ENCODE data around the gene DMRTA2. TPM values are rescaled to one million over a fixed set of nuclear protein-coding genes. Genes with fewer than 3 reads are reported as not detected.

DMRTA2 gene
- under 1 TPM in 2 of 6 experiments, not detected in 4; 0.05 to 0.08 TPM for total RNA-seq (2021; fragmentation: NEBNext Ultra II Directional; extraction: Animal tissue kit (Norgen Biotek cat#: 25700))
- long read RNA-seq = 0 reads

GRCh38 chr1:50422946-50423669 is at the start of gene DMRTA2:
Gene DMRTA2, minus strand, starts transcription at chr1:50423443. Its CDS starts 1,907 bp downstream, at chr1:50421536.
- peaks cover 83% of the 10 kb centered on the region for H3K27me3 Mint-ChIP-seq (ENCODE audit: insufficient read depth)
- H3K27ac Mint-ChIP-seq = peak within 1 kb of the TSS; percentile 11; the same call in 1 of the 2 replicates
- H3K4me3 Mint-ChIP-seq = peak within 1 kb of the TSS; percentile 88
- TF ChIP-seq, protein P1, sequence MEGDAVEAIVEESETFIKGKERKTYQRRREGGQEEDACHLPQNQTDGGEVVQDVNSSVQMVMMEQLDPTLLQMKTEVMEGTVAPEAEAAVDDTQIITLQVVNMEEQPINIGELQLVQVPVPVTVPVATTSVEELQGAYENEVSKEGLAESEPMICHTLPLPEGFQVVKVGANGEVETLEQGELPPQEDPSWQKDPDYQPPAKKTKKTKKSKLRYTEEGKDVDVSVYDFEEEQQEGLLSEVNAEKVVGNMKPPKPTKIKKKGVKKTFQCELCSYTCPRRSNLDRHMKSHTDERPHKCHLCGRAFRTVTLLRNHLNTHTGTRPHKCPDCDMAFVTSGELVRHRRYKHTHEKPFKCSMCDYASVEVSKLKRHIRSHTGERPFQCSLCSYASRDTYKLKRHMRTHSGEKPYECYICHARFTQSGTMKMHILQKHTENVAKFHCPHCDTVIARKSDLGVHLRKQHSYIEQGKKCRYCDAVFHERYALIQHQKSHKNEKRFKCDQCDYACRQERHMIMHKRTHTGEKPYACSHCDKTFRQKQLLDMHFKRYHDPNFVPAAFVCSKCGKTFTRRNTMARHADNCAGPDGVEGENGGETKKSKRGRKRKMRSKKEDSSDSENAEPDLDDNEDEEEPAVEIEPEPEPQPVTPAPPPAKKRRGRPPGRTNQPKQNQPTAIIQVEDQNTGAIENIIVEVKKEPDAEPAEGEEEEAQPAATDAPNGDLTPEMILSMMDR (IDR thresholded peaks at IDR 0.05) = no peak
- peaks cover 5% of the 10 kb centered on the region; the same call in 1 of the 2 replicates for H3K9me3 Mint-ChIP-seq
- peaks cover 41% of the 10 kb centered on the region for H3K4me1 Mint-ChIP-seq (ENCODE audit: low read depth)
- no peak for DNase-seq
- H3K36me3 Mint-ChIP-seq (ENCODE audit: low read depth) = no peaks in the 10 kb centered on the region; the same call in 1 of the 2 replicates

GRCh38 chr1:50471967-50472366 is 48.7 kb upstream of the DMRTA2 start:
- no peak overlapping the region for H3K4me3 Mint-ChIP-seq
- H3K4me1 Mint-ChIP-seq (ENCODE audit: low read depth) = peaks cover 10% of the 10 kb centered on the region
- H3K9me3 Mint-ChIP-seq = no peaks in the 10 kb centered on the region
- H3K36me3 Mint-ChIP-seq (ENCODE audit: low read depth) = no peaks in the 10 kb centered on the region
- TF ChIP-seq, protein P1 (IDR thresholded peaks at IDR 0.05) = no peak
- H3K27me3 Mint-ChIP-seq (ENCODE audit: insufficient read depth) = no peaks in the 10 kb centered on the region
- no peak overlapping the region for H3K27ac Mint-ChIP-seq
- DNase-seq = no peak

- no peaks in the 10 kb centered on the region for H3K27me3 Mint-ChIP-seq (ENCODE audit: insufficient read depth)
- no peaks in the 10 kb centered on the region for H3K9me3 Mint-ChIP-seq
- no peak overlapping the region for H3K4me3 Mint-ChIP-seq
- no peak overlapping the region for H3K27ac Mint-ChIP-seq
- H3K4me1 Mint-ChIP-seq (ENCODE audit: low read depth) = no peaks in the 10 kb centered on the region
- no peak for DNase-seq
- TF ChIP-seq, protein P1 (IDR thresholded peaks at IDR 0.05) = no peak
- no peaks in the 10 kb centered on the region for H3K36me3 Mint-ChIP-seq (ENCODE audit: low read depth)
These were observed 39.7 kb upstream of the DMRTA2 start for GRCh38 chr1:50462964-50463363.

DNA sequence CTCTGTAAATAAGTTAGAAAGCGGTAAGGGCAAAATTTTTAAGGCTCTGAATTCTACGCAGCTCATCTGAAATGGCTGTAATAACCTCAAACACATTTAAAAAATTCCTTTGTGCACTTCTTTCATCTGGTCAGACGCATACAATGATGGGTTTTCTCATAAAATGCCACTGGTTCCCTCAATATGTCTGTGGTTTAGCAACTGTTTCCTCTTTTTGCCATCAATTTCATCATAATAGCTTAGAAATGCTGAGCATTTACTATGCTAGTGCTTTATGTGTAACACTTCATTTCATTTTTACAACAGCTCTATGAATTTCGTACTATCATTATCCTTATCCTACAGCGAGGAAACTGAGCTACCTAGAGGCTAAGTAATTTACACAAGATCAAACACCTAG is 35.3 kb upstream of the DMRTA2 start:
- no peak overlapping the region for H3K27ac Mint-ChIP-seq

GRCh38 chr1:50454911-50455310 is 31.7 kb upstream of the DMRTA2 start:
- Mint-ChIP-seq H3K36me3 (ENCODE audit: low read depth) (no peaks in the 10 kb centered on the region), H3K9me3 (no peaks in the 10 kb centered on the region), H3K4me1 (ENCODE audit: low read depth) (peaks cover 14% of the 10 kb centered on the region; the same call in 1 of the 2 replicates), H3K27me3 (ENCODE audit: insufficient read depth) (no peaks in the 10 kb centered on the region; the same call in 1 of the 2 replicates), H3K27ac (no peak overlapping the region), H3K4me3 (no peak overlapping the region)
- TF ChIP-seq, protein P1 (IDR thresholded peaks at IDR 0.05) = no peak
- no peak for DNase-seq

More for the DNA sequence above, 35.3 kb upstream of the DMRTA2 start:
- no peak for DNase-seq
- Mint-ChIP-seq H3K27me3 (ENCODE audit: insufficient read depth) (no peaks in the 10 kb centered on the region; the same call in 1 of the 2 replicates), H3K4me3 (no peak overlapping the region), H3K9me3 (no peaks in the 10 kb centered on the region), H3K36me3 (ENCODE audit: low read depth) (no peaks in the 10 kb centered on the region), H3K4me1 (ENCODE audit: low read depth) (no peaks in the 10 kb centered on the region)
- TF ChIP-seq, protein P1 (IDR thresholded peaks at IDR 0.05) = no peak

All from HFFc6 (cell line).